SK-N-SH (cell line): ENCODE data around the gene TXLNA. TPM values are rescaled to one million over a fixed set of nuclear protein-coding genes. Genes with fewer than 3 reads are reported as not detected.

Source experiments
- CTCF ChIA-PET: fragments of 300-600, 350-600 bp; formaldehyde crosslinking; extraction: SDS; loops from one replicate; lab custom pipeline; 2021; lab: Yijun Ruan, JAX
- POLR2A ChIA-PET: fragments of 350-600 bp; sonication (Branson Sonifier 250); formaldehyde crosslinking; extraction: SDS; loops from one replicate; lab custom pipeline; 2020; ENCODE audit warnings: antibody characterized with exemption, inconsistent platforms; lab: Yijun Ruan, JAX
- DNase-seq: peaks from one replicate; pipeline ENCODE4 v3.0.0; 2012
- H2AFZ ChIP-seq: fragments of 200-600 bp; sonication (generic); 2 replicates; pipeline ENCODE4 v1.8.1; 2016; ENCODE audit warnings: antibody characterized with exemption, mild to moderate bottlenecking, low read depth
- H3F3A ChIP-seq: fragments of 200-600 bp; sonication (generic); replicated peaks from 2 replicates; pipeline ENCODE3; 2016; ENCODE audit warnings: antibody characterized with exemption, mild to moderate bottlenecking; ENCODE audit not compliant: insufficient read depth
- H3K27ac ChIP-seq, 2 experiments: fragments of 200-500 bp in 1 of 2; fragments of 200-600 bp in 1 of 2; sonication (Bioruptor generic) in 1 of 2; sonication (generic), shearing (Covaris generic) in 1 of 2; 2 replicates each; pipeline versions ENCODE4 v1.5.1 to v1.6.1; 2014 to 2016; ENCODE audit warnings: low read depth in 2 of 2, inconsistent platforms in 1 of 2, low read length in 1 of 2, mild to moderate bottlenecking in 1 of 2, mixed read lengths in 1 of 2
- H3K27me3 ChIP-seq: fragments of 200-600 bp; sonication (generic), shearing (Covaris generic); 2 replicates; pipeline ENCODE4 v1.6.1; 2016; ENCODE audit warnings: mixed run types; ENCODE audit not compliant: insufficient read depth
- H3K36me3 ChIP-seq, 2 experiments: fragments of 200-500 bp in 1 of 2; fragments of 200-600 bp in 1 of 2; sonication (Bioruptor generic) in 1 of 2; sonication (generic) in 1 of 2; replicated peaks in 1 of 2; 2 replicates each; pipeline versions ENCODE3 to v1.5.1; 2014 to 2016; ENCODE audit warnings: low read length in 1 of 2, mild to moderate bottlenecking in 1 of 2; ENCODE audit not compliant: insufficient read depth in 2 of 2, control insufficient read depth in 1 of 2
- H3K4me1 ChIP-seq, 2 experiments: fragments of 200-500 bp in 1 of 2; fragments of 200-600 bp in 1 of 2; sonication (Bioruptor generic) in 1 of 2; sonication (generic), shearing (Covaris generic) in 1 of 2; 2 replicates each; pipeline versions ENCODE4 v1.5.1 to v1.6.1; 2014 to 2016; ENCODE audit warnings: low read depth in 1 of 2, low read length in 1 of 2, mixed run types in 1 of 2; ENCODE audit not compliant: insufficient read depth in 2 of 2, control insufficient read depth in 1 of 2
- H3K4me2 ChIP-seq: fragments of 200-600 bp; sonication (generic), shearing (Covaris generic); 2 replicates; pipeline ENCODE4 v1.6.1; 2017; ENCODE audit warnings: mixed run types
- H3K4me3 ChIP-seq, 2 experiments: fragments of 200-500 bp in 1 of 2; fragments of 200-600 bp in 1 of 2; sonication (Bioruptor generic) in 1 of 2; sonication (generic), shearing (Covaris generic) in 1 of 2; 2 replicates each; pipeline versions ENCODE4 v1.5.1 to v1.8.1; 2014 to 2016; ENCODE audit warnings: low read depth in 2 of 2, inconsistent platforms in 1 of 2, low read length in 1 of 2, mild to moderate bottlenecking in 1 of 2, mixed read lengths in 1 of 2, moderate library complexity in 1 of 2
- H3K79me2 ChIP-seq: fragments of 200-600 bp; sonication (generic); 2 replicates; pipeline ENCODE4 v1.8.1; 2017; ENCODE audit warnings: mild to moderate bottlenecking; ENCODE audit not compliant: insufficient read depth
- H3K9ac ChIP-seq: fragments of 200-600 bp; sonication (generic); 2 replicates; pipeline ENCODE4 v1.6.1; 2017; ENCODE audit warnings: mixed run types
- H3K9me2 ChIP-seq: fragments of 200-600 bp; sonication (generic); 2 replicates; pipeline ENCODE4 v1.6.1; 2017; ENCODE audit warnings: mixed run types
- H3K9me3 ChIP-seq: fragments of 200-600 bp; sonication (generic); 2 replicates; pipeline ENCODE4 v1.6.1; 2017; ENCODE audit warnings: mixed run types, mild to moderate bottlenecking, moderate library complexity
- H4K20me1 ChIP-seq: fragments of 200-600 bp; sonication (generic); 2 replicates; pipeline ENCODE4 v1.6.1; 2017; ENCODE audit warnings: mild to moderate bottlenecking, mixed run types; ENCODE audit not compliant: insufficient read depth
- CTCF ChIP-seq: fragments of 200-600 bp; sonication (generic); IDR thresholded peaks from 2 replicates; pipeline ENCODE4 v1.6.1; 2017; ENCODE audit warnings: antibody characterized with exemption, mild to moderate bottlenecking, moderate library complexity
- ELF1 ChIP-seq: IDR thresholded peaks from 2 replicates; pipeline ENCODE4 v1.4.0; 2012
- FOXJ3 ChIP-seq: sonication (generic); formaldehyde crosslinking; IDR thresholded peaks from 2 replicates; pipeline ENCODE4 v1.5.1; 2020; ENCODE audit warnings: mild to moderate bottlenecking, missing genetic modification reagents
- GABPA ChIP-seq: IDR thresholded peaks from 2 replicates; pipeline ENCODE4 v1.4.0; 2012; ENCODE audit warnings: low read depth, mild to moderate bottlenecking
- MAX ChIP-seq: IDR thresholded peaks from 2 replicates; pipeline ENCODE4 v1.4.0; 2012; ENCODE audit warnings: low read depth
- NRF1 ChIP-seq: IDR thresholded peaks from 2 replicates; pipeline ENCODE4 v1.6.1; 2012; ENCODE audit warnings: low read depth, mild to moderate bottlenecking, low read length
- PBX3 ChIP-seq: IDR thresholded peaks from 2 replicates; pipeline ENCODE4; 2012
- POLR2AphosphoS5 ChIP-seq: IDR thresholded peaks from 2 replicates; pipeline ENCODE4 v1.6.1; 2012; ENCODE audit warnings: low read depth, low read length
- RAD21 ChIP-seq: IDR thresholded peaks from 2 replicates; pipeline ENCODE4 v1.6.1; 2012; ENCODE audit warnings: mild to moderate bottlenecking, low read length
- ZBTB33 ChIP-seq: IDR thresholded peaks from 2 replicates; pipeline ENCODE4 v1.4.0; 2012; ENCODE audit warnings: low read depth, borderline replicate concordance
- WGBS: methylation state at CpG from one replicate; pipeline ENCODE4 v1.1.6; 2017; ENCODE audit warnings: low lambda C conversion rate; 5-methylcytosine and 5-hydroxymethylcytosine counted together
- polyA plus RNA-seq, 3 experiments: library from polyadenylated mRNA; depleted of rRNA; stranded (reverse); fragments of >200 nt; gene quantifications; 2 replicates each; pipeline ENCODE4 v1.2.3, GENCODE V29; 2012
- TF ChIP-seq, protein P1 (sequence below): IDR thresholded peaks from 2 replicates; pipeline ENCODE4 v1.4.0; 2012; ENCODE audit warnings: low read depth, borderline replicate concordance
- TF ChIP-seq, protein P2 (sequence below): fragments of 150-350 bp; IDR thresholded peaks from 2 replicates; pipeline ENCODE4 v1.6.1; 2017; ENCODE audit warnings: antibody characterized with exemption, low read length, low read depth, borderline replicate concordance

Gene TXLNA
- polyA plus RNA-seq, 1 of the 3 experiments (the other 2 are of a cell fraction), result 26.4 TPM

DNA sequence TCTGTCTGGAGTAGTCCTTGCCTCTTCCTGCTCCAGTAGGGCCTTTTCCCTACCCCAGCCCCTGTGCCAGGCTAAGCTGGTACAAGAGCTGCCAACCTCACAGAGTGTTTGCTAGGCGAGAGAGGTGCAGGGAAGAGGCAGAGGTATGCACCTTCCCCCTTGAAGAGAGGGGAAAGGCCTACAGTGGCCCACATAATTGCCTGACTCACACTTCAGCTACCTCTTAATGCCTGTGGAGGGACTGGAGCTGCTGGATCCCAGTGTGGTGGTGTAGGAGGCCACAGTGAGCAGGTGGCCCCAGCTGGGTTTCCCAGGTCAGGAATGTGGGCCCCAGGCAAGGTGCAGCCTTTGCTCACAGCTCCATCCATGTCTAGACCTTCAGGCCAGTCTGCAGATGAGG, 17.6 kb downstream of the TXLNA start:
- 100% methylated on average over 1 of the region's 1 CpG for WGBS
- Histone ChIP-seq H3K9me2 (no peaks in the 10 kb centered on the region), H3K4me2 (no peak overlapping the region), H3K36me3 (peaks cover 39 to 60% of the 10 kb centered on the region in 2 experiments), H3F3A (peaks cover 18% of the 10 kb centered on the region), H3K9me3 (no peaks in the 10 kb centered on the region), H4K20me1 (no peaks in the 10 kb centered on the region), H3K27me3 (no peaks in the 10 kb centered on the region), H3K27ac (peak overlapping the region; percentile 28; a peak in 1 of 4 replicates), H3K9ac (no peak overlapping the region), H2AFZ (no peak overlapping the region), H3K4me3 (no peak overlapping the region)
- no peak for DNase-seq
- ChIA-PET CTCF (interaction anchor here (0.8 to 1.7 kb wide), 4 partner anchors 18 to 51 kb away, joined by 3 to 7 read pairs (median 4); partner anchors contain the start of gene TXLNA), POLR2A (interaction anchor here (0.7 to 3.4 kb wide), 4 partner anchors 12 to 83 kb away, joined by 3 to 19 read pairs (median 4); partner anchors contain the start of genes DCDC2B and TXLNA)
- TF ChIP-seq MAX (no peak), PBX3 (no peak), GABPA (no peak), FOXJ3 (CRISPR knock-in tag) (no peak), NRF1 (no peak), CTCF (no peak), ELF1 (no peak), RAD21 (no peak), POLR2AphosphoS5 (no peak), ZBTB33 (no peak)
- TF ChIP-seq, protein P1, sequence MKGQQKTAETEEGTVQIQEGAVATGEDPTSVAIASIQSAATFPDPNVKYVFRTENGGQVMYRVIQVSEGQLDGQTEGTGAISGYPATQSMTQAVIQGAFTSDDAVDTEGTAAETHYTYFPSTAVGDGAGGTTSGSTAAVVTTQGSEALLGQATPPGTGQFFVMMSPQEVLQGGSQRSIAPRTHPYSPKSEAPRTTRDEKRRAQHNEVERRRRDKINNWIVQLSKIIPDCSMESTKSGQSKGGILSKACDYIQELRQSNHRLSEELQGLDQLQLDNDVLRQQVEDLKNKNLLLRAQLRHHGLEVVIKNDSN, result no peak
- TF ChIP-seq, protein P2, sequence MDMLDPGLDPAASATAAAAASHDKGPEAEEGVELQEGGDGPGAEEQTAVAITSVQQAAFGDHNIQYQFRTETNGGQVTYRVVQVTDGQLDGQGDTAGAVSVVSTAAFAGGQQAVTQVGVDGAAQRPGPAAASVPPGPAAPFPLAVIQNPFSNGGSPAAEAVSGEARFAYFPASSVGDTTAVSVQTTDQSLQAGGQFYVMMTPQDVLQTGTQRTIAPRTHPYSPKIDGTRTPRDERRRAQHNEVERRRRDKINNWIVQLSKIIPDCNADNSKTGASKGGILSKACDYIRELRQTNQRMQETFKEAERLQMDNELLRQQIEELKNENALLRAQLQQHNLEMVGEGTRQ, result no peak
- TF ChIP-seq, all 33 proteins: peak for 0
- Histone ChIP-seq H3K79me2 (no peaks in the 10 kb centered on the region), H3K4me1 (peaks cover 22 to 29% of the 10 kb centered on the region in 2 experiments; a peak in 3 of 4 replicates)
